Astrocyte (in vitro differentiated cells and primary cell): ENCODE data around the gene PLK2.

ENCODE experiments used
- CTCF ChIP-seq: IDR thresholded peaks from 2 replicates; pipeline ENCODE4 v1.5.1; 2011; ENCODE audit warnings: low read depth, mild to moderate bottlenecking, inconsistent platforms, low read length, moderate library complexity; ENCODE audit not compliant: insufficient read depth
- EZH2 ChIP-seq: IDR thresholded peaks from 2 replicates; pipeline ENCODE4 v1.6.1; 2012; ENCODE audit warnings: mild to moderate bottlenecking, low read length, inconsistent platforms; ENCODE audit not compliant: insufficient read depth

DNA sequence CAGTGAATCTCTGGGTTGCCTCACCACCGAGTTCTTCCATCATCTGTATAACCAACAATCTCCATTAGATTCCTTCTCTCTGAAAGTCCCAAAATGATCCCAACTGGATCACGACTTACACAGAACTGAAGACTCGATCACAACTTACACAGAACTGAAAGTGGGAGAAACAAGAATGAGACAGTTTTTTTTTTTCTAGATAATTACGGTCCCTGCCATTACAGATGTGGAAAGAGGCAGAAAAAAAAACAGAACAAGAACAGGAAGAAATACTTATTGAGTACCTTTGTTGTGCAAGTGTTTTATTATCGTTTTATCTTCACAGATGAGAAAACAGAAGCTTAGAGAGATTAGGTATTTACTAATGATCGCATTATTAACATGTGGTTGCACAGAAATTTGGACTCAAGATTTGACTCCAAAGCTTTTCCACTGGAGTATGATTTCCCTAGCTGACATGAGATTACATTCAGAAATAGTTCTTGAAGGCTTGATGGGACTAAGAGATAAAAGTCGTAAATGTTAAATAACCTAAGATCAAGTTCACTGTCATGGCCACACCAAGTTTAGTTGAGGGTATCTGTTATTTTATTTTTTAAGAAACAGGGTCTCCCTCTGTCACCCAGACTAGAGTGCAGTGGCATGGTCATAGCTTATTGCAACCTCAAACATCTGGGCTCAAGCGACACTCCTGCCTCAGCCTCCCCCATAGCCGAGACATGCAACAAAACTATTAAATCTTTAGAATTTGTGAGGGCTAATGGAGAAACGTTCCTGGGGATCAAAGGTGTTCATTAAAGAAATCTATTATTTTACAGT lies 8.9 kb downstream of the PLK2 start:
- no peak for TF ChIP-seq CTCF
- TF ChIP-seq EZH2: no peak
